CD14-positive monocyte (primary cell): ENCODE results near the gene KCNMA1. TPM values are rescaled to one million over a fixed set of nuclear protein-coding genes. Genes with fewer than 3 reads are reported as not detected.

Experiments used
- DNase-seq, 3 donors: peaks; one replicate each; pipeline ENCODE4 v3.0.0-alpha.2; 2011 to 2022
- H2AFZ ChIP-seq: 2 replicates; pipeline ENCODE4 v1.6.0; 2012; ENCODE audit warnings: mild to moderate bottlenecking, low read depth, low read length, inconsistent platforms; ENCODE audit not compliant: insufficient read depth, poor library complexity, severe bottlenecking
- H3K27ac ChIP-seq, 2 donors: 1 replicate in 1 of 2; 2 replicates in 1 of 2; pipeline ENCODE4 v1.5.1; 2012 to 2013; ENCODE audit warnings: low read length in 2 of 2, control low read depth in 1 of 2, inconsistent platforms in 1 of 2, low read depth in 1 of 2, mild to moderate bottlenecking in 1 of 2
- H3K27me3 ChIP-seq, 2 donors: one replicate each; pipeline versions ENCODE4 v1.6.0 to v1.6.1; 2011 to 2013; ENCODE audit warnings: low read length in 2 of 2; ENCODE audit not compliant: control insufficient read depth in 2 of 2, insufficient read depth in 2 of 2
- H3K36me3 ChIP-seq, 2 donors: replicated peaks in 1 of 2; 1 replicate in 1 of 2; 2 replicates in 1 of 2; pipeline versions ENCODE4 v1.5.1 to v1.6.1; 2012 to 2013; ENCODE audit warnings: low read length in 2 of 2, control low read depth in 1 of 2, inconsistent platforms in 1 of 2, mild to moderate bottlenecking in 1 of 2; ENCODE audit not compliant: insufficient read depth in 2 of 2, control insufficient read depth in 1 of 2
- H3K4me1 ChIP-seq, 2 donors: 1 replicate in 1 of 2; 2 replicates in 1 of 2; pipeline versions ENCODE4 v1.5.1 to v1.6.1; 2012 to 2013; ENCODE audit warnings: low read length in 2 of 2, control low read depth in 1 of 2, inconsistent platforms in 1 of 2, mild to moderate bottlenecking in 1 of 2, moderate library complexity in 1 of 2; ENCODE audit not compliant: insufficient read depth in 2 of 2, control insufficient read depth in 1 of 2
- H3K4me2 ChIP-seq: replicated peaks from 2 replicates; pipeline ENCODE3; 2012; ENCODE audit warnings: low read length, moderate library complexity, mild to moderate bottlenecking; ENCODE audit not compliant: poor library complexity, severe bottlenecking; ENCODE audit errors: extremely low read depth
- H3K4me3 ChIP-seq, 3 experiments: fragments of 200-600 bp in 1 of 3; sonication (generic) in 1 of 3; replicated peaks in 1 of 3; 1 replicate in 2 of 3; 2 replicates in 1 of 3; pipeline ENCODE4 v1.5.1; 2011 to 2013; ENCODE audit warnings: low read length in 3 of 3, mild to moderate bottlenecking in 3 of 3, control low read depth in 2 of 3, low read depth in 2 of 3, inconsistent platforms in 1 of 3, moderate library complexity in 1 of 3
- H3K79me2 ChIP-seq: 2 replicates; pipeline ENCODE4 v1.6.0; 2012; ENCODE audit warnings: mild to moderate bottlenecking, control low read depth, inconsistent platforms, low read length, moderate library complexity; ENCODE audit not compliant: insufficient read depth
- H3K9ac ChIP-seq: 2 replicates; pipeline ENCODE4 v1.6.0; 2017; ENCODE audit warnings: low read length, mild to moderate bottlenecking; ENCODE audit not compliant: insufficient read depth, poor library complexity, severe bottlenecking
- H3K9me3 ChIP-seq, 2 donors: replicated peaks in 1 of 2; 1 replicate in 1 of 2; 2 replicates in 1 of 2; pipeline versions ENCODE4 v1.5.1 to v1.6.1; 2012 to 2013; ENCODE audit warnings: low read length in 2 of 2, control low read depth in 1 of 2; ENCODE audit not compliant: control insufficient read depth in 1 of 2, insufficient read depth in 1 of 2
- H4K20me1 ChIP-seq: 2 replicates; pipeline ENCODE4 v1.6.0; 2012; ENCODE audit warnings: mild to moderate bottlenecking, low read length, control low read depth, moderate library complexity; ENCODE audit not compliant: insufficient read depth
- H3K27ac Mint-ChIP-seq, 7 donors: one replicate each; pipeline ENCODE4 v1.8.0; 2020; ENCODE audit warnings: mild to moderate bottlenecking in 7 of 7, mixed read lengths in 7 of 7, moderate library complexity in 6 of 7, inconsistent platforms in 2 of 7
- H3K27me3 Mint-ChIP-seq, 3 donors: one replicate each; pipeline ENCODE4 v1.8.0; 2021 to 2022; ENCODE audit warnings: low read depth in 3 of 3, mild to moderate bottlenecking in 3 of 3, mixed read lengths in 3 of 3, moderate library complexity in 3 of 3, inconsistent platforms in 1 of 3
- H3K36me3 Mint-ChIP-seq, 2 donors: one replicate each; pipeline ENCODE4 v1.8.0; 2020; ENCODE audit warnings: mixed read lengths in 2 of 2, inconsistent platforms in 1 of 2, mild to moderate bottlenecking in 1 of 2
- H3K4me1 Mint-ChIP-seq: one replicate; pipeline ENCODE4 v1.8.0; 2020; ENCODE audit warnings: mild to moderate bottlenecking, mixed read lengths
- H3K4me3 Mint-ChIP-seq, 2 donors: one replicate each; pipeline ENCODE4 v1.8.0; 2020; ENCODE audit warnings: mild to moderate bottlenecking in 2 of 2, mixed read lengths in 2 of 2, moderate library complexity in 1 of 2
- H3K9me3 Mint-ChIP-seq, 7 donors: one replicate each; pipeline ENCODE4 v1.8.0; 2020 to 2022; ENCODE audit warnings: mixed read lengths in 7 of 7, mild to moderate bottlenecking in 6 of 7, moderate library complexity in 6 of 7, inconsistent platforms in 2 of 7
- WGBS: methylation state at CpG from one replicate; pipeline ENCODE4 v1.1.5; 2013; ENCODE audit warnings: missing lambda C conversion rate; ENCODE audit not compliant: insufficient coverage; 5-methylcytosine and 5-hydroxymethylcytosine counted together
- intact Hi-C, 2 donors: fragments of 100-400 bp; cut with micrococcal nuclease; formaldehyde crosslinking; loops; one replicate each; pipeline versions ENCODE4 v1.15.0 to v1.15.1; 2023
- polyA plus RNA-seq, 3 donors: library from polyadenylated mRNA; depleted of rRNA in 1 of 3; unstranded in 2 of 3; stranded (reverse) in 1 of 3; fragments of 300-500 nt in 2 of 3; fragments of >200 nt in 1 of 3; fragmentation: Illumina TruSeq in 2 of 3; gene quantifications; 1 replicate in 2 of 3; 2 replicates in 1 of 3; pipeline ENCODE4 v1.2.3, GENCODE V29; 2012 to 2021
- TF ChIP-seq, protein P1 (sequence below): fragments of 200-600 bp; IDR thresholded peaks from one replicate; pipeline ENCODE4 v1.8.0; 2022; ENCODE audit warnings: antibody characterized with exemption, mild to moderate bottlenecking

KCNMA1 gene
- polyA plus RNA-seq, 3 donors, result 0.11 to 1.0 TPM; not detected in 1

DNA sequence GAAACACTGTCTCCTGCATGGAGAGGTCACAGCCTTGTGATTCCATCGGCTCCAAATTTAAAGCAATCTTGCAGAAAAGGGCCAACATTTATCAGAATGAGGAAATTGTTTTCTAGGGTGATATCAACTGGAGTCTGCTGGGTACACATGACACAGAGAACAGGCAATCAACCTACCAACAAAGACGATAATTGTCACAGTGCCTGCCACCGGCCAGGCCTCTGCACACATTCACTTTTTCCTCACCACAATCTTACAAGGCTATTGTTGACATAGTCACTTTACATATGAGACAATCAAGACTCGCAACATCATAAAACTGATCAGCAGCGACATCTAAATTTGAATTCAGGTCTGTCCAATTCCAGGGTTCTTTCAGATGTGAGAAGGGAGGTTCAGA, 189.4 kb downstream of the KCNMA1 start:
- no peaks in the 10 kb centered on the region for H3K4me1 Mint-ChIP-seq
- 100% methylated on average over 1 of the region's 5 CpGs for WGBS
- no peak for DNase-seq
- Histone ChIP-seq H3K9me3 (no peaks in the 10 kb centered on the region), H3K4me1 (no peaks in the 10 kb centered on the region), H3K79me2 (no peaks in the 10 kb centered on the region), H4K20me1 (no peaks in the 10 kb centered on the region), H3K9ac (no peak overlapping the region), H3K27ac (no peak overlapping the region), H3K4me2 (no peak overlapping the region), H3K4me3 (no peak overlapping the region), H3K27me3 (no peaks in the 10 kb centered on the region), H2AFZ (no peak overlapping the region), H3K36me3 (no peaks in the 10 kb centered on the region)
- intact Hi-C loops, result no loop called here
- no peak overlapping the region for H3K4me3 Mint-ChIP-seq
- TF ChIP-seq, protein P1, sequence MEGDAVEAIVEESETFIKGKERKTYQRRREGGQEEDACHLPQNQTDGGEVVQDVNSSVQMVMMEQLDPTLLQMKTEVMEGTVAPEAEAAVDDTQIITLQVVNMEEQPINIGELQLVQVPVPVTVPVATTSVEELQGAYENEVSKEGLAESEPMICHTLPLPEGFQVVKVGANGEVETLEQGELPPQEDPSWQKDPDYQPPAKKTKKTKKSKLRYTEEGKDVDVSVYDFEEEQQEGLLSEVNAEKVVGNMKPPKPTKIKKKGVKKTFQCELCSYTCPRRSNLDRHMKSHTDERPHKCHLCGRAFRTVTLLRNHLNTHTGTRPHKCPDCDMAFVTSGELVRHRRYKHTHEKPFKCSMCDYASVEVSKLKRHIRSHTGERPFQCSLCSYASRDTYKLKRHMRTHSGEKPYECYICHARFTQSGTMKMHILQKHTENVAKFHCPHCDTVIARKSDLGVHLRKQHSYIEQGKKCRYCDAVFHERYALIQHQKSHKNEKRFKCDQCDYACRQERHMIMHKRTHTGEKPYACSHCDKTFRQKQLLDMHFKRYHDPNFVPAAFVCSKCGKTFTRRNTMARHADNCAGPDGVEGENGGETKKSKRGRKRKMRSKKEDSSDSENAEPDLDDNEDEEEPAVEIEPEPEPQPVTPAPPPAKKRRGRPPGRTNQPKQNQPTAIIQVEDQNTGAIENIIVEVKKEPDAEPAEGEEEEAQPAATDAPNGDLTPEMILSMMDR, result no peak
- no peak overlapping the region for H3K27ac Mint-ChIP-seq
- H3K27me3 Mint-ChIP-seq, result peaks cover 0 to 9% (median 0%) of the 10 kb centered on the region in 3 donors
- H3K9me3 Mint-ChIP-seq, result no peaks in the 10 kb centered on the region
- H3K36me3 Mint-ChIP-seq, result no peaks in the 10 kb centered on the region

DNA sequence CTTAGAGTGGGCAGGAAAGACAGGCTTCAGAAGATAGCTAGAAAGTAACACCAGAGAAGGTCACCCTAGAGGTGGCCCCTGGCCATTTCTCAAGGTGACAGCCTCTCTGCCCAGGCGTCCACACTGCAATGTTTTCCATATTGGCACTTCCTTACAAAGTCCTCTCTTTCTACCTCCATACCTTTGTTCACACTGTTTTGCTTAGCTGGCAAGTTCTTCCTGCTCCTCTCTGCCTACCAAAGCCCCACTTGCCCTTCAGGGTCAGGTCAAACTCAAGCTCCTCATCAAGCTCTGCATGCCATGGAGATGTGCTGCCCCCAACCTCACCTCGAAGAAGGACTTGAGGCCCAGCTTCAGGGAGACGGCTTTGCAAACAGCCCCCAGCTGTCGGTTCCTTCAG, 190.9 kb downstream of the KCNMA1 start:
- Mint-ChIP-seq H3K36me3 (no peaks in the 10 kb centered on the region), H3K9me3 (no peaks in the 10 kb centered on the region), H3K27ac (no peak overlapping the region), H3K4me1 (no peaks in the 10 kb centered on the region), H3K4me3 (no peak overlapping the region), H3K27me3 (peaks cover 3 to 13% (median 3%) of the 10 kb centered on the region in 3 donors)
- no peak overlapping the region for H2AFZ ChIP-seq
- 90% methylated on average over 4 of the region's 4 CpGs for WGBS
- DNase-seq, result no peak
- H3K9ac ChIP-seq, result no peak overlapping the region
- H3K36me3 ChIP-seq, result no peaks in the 10 kb centered on the region
- H3K4me3 ChIP-seq, result no peak overlapping the region
- H3K4me2 ChIP-seq, result no peak overlapping the region
- intact Hi-C loops, result no loop called here
- no peaks in the 10 kb centered on the region for H4K20me1 ChIP-seq
- TF ChIP-seq, protein P1, result no peak
- H3K27me3 ChIP-seq, result no peaks in the 10 kb centered on the region
- no peaks in the 10 kb centered on the region for H3K4me1 ChIP-seq
- H3K27ac ChIP-seq, result no peak overlapping the region
- no peaks in the 10 kb centered on the region for H3K9me3 ChIP-seq
- H3K79me2 ChIP-seq, result no peaks in the 10 kb centered on the region
